CD4-positive, alpha-beta T cell treated with Interleukin-21 for 1 hour (primary cell): ENCODE data around the gene TMEM37.
"Not testable (repeated sequence)": the region's sequence is repeated elsewhere in the genome, so short reads cannot be mapped to it uniquely, and the experiment has no call there.

Experiments
- DNase-seq: peaks from one replicate; pipeline ENCODE4 v3.0.0-alpha.2; 2020

The TMEM37 gene, protein sequence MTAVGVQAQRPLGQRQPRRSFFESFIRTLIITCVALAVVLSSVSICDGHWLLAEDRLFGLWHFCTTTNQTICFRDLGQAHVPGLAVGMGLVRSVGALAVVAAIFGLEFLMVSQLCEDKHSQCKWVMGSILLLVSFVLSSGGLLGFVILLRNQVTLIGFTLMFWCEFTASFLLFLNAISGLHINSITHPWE

DNA sequence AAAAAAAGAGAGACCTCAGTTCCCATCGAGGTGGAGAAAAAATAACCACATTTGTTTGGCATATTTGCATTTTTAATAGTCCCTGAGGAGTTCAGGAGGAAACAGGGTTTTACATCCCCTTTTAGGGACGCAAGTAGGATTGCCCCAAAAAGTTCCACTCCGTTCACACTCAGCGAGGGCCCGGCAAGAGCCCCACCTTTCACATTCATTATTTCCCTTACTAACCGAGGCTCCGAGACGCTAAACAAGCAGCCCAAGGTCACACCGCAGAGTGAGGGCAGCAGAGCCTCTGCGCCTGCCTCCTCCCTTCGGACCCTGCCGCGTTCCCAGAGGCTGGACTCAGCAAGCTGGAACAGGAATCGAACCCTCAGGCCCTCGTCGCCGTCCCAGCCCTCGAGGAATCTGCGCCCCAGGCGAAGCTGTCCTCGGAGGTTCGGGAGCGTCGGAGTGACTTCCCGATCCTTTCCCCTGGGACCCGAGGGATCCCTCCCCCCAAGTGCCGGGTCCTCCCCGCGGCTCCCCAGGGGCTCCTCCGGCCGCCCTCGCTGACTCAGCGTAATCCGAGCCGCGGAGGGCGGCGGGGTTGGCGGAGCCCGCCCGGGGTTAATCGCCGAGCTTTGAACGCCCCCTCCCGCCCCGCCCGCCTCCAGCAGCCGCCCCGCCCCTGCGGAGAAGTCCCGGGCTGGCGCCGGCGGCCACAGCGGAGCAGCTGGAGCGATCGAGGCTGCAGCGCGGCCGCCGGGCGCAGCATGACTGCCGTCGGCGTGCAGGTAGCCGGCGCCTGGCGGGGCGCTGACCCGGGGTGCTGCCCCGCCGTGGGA is at the start of gene TMEM37:
Gene TMEM37 (plus strand): TSS at position 700 of the 821 bp plus-strand sequence. CDS start 50 bp downstream, at position 750.
- no peak for DNase-seq

DNA sequence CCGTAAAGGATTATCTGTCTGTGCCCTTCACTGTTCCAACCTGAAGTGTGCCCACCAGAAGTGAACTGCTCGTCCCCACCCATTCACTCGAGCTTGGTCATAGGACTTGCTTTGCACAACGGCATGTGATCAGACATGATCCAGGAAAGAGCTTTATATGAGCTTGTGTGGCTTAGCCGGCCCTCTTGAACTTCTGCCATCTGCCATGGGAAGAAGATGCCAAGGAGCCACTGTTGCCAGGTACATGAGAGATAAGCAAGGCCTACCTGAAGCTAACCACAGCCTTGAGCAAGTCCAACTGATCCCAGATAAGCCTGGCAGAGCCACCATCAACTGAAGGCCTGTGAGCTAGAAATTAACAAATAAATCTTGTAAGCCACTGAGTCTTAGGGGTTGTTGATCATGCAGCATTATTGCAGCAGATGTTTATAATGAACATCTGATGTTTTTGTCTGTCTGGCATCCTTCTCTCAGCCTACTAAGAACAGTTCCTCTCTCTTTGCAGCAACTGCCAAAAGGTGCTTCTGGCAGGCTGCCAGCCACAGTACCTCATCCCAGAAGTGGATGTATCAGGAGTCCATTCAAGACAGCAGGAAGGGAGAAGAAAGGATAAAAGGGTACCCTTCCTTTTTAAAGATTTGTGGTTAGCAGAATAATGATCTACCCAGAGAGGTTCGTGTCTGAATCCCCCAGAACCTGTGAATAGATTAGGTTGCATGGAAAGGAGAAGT is 48.1 kb upstream of the TMEM37 start:
- no peak for DNase-seq

DNA sequence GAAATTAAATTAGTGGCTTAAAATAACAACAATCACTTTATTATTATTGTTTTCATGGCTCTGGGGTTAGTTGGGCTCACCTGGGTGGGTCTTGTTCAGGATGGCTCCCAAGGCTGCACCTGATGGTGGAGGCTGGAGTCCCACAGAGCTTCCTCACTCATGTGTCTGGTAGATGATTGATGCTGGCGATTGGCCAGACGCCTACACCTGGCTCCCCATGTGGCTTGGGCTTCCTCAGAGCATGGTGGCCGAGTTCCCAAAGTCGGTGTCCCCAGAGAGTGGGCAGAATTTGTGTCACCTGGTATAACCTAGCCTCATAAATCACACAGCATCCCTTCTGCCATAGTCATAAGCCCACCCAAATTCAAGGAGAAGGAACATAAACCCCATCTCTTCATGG is 46.7 kb upstream of the TMEM37 start:
- DNase-seq: no peak

DNA sequence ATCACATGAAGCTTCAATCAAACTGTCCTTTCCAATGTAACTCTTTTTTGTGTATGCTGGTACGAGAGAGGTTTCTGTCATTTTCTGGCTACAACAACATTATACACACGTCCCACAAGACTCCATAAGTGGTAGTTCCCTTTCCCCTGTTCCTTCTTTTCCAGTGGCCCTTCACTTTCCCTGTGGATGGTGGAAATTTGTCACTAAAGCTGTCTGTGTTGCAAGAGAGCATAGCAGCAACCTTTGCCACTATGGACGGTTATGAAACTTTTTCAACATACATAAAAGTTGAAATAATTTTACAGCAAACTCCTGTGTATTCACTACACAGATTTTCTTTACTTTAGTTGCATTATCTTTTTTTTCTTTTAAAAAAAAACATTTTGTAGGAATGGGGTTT is 46.2 kb upstream of the TMEM37 start:
- DNase-seq: no peak

DNA sequence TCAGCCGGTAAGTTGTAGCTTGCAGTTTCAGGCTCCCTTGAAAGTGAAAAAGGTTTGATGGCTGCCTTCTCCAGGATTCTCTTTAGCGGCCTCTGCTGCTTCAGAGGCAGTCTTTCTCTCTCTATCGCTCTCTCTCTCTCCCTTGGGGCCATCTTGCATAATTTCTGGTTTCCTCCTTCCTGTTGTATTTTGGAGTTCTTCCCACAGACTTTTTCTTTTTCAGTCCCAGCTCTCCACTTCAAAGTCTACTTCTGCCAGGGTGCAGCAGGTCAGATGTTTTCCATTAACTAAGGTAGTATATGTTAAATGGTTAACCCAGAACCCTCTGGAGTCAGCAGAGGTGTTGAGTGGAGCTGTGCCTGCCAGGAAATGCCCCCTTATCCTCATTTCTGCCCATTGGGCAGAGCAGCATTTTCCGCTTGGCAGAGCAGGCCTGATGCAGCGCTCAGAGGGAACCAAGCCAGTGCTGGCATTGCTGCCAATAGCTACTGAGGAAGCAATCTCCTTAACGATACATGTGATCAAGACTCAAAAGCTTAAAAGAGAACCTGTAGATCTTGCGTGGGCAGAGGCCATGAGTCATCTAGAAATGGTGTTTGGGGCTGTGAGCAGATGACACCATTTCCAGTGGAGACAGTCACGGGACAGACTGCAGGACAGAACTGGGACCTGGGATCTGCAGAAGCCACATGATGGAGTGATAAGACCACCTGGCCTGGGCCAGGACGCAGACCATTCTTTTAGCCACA is 44.1 kb upstream of the TMEM37 start:
- no peak for DNase-seq

DNA sequence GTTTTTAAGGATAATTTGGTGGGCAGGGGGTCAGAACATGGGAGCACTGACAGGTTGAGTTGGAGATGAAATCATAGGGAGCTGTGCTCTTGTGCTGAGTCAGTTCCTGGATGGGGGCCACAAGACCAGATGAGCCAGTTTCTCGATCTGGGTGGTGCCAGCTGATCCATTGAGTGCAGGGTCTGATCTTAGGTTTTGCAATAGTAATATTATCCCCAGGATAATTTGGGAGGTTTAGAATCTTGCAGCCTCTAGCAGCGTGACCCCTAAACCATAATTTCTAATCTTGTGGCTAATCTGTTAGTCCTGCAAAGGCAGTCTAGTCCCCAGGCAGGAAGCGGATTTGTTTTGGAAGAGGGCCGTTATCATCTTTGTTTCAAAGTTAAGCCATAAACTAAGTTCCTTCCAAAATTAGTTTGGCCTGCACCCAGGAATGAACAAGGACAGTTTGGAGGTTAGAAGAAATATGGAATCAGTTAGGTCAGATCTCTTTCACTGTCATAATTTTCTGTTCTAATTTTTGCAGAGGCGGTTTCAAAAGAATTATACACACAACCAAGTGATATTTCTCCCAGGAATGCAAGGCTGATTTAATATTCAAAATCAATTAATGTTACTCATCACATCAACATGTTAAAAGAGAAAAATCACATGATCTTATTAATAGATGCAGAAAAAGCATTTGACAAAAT is 41.9 kb upstream of the TMEM37 start:
- DNase-seq: no peak

DNA sequence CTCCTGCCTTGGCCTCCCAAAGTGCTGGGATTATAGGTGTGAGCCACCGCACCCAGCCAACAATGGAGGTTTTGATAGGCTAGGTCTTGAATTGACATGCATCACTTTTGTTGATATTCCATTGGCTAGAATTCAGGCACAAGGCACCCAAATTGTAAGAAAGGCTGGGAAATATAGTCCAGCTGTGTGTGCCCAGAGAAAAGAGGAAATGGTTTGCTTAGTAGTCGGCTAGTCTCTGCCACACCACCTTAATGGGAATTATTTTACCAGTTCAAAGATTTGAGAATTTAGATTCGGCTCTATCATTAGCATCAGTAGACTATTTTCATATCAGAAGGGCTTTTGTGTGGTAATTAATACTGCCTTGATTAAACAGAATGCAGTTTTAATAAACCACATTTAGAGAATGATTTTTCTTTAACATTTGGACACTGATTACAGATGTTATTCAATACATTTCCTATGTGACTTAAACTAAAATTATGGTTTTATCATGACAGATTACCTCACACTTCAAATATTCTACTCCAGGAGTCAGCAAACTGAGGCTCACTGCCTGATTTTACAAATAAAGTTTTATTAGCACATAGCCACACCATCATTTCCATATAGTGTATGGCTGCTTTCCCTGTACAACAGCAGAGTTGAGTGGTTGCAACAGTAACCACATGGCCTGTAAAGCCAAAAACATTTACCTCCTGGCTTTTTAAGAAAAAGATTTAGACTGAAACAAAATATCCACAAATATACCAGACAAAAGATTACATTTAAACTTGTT is 37.5 kb upstream of the TMEM37 start:
- no peak for DNase-seq

DNA sequence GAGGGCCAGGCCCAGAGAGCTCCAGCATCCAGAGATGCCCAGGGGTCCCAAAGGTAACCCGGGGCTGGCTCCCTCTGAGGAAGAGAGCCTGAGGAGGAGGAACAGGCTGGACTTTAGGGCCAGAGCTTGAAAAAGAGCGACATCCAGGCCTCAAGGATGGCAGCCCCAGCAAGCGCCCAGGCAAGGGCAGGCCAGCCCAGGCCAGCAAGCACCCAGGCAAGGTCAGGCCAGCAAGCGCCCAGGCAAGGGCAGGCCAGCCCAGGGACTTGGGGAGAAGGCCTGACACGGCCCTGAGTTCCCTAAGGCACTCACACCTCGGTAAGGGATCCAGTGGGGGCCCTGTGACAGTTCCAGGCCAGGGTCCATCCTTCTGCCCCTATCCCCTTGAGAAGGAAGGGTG is 34.5 kb upstream of the TMEM37 start:
- no peak for DNase-seq

DNA sequence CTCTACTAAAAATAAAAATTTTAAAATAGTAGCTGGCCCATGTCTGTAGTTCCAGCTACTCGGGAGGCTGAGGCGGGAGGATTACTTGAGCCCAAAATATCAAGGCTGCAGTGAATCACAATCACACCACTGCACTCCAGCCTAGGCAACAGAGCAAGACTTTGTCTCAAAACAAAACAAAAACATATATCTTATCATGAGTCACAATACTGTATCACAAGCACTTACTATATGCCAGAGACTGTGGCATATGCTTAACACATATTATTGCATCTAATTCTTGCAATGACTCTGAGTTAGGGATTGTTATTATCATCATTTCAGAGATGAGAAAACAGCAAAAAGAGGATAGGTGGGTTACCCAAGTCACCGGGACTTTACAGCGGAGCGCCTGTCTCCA is 29.5 kb upstream of the TMEM37 start:
- no peak for DNase-seq

DNA sequence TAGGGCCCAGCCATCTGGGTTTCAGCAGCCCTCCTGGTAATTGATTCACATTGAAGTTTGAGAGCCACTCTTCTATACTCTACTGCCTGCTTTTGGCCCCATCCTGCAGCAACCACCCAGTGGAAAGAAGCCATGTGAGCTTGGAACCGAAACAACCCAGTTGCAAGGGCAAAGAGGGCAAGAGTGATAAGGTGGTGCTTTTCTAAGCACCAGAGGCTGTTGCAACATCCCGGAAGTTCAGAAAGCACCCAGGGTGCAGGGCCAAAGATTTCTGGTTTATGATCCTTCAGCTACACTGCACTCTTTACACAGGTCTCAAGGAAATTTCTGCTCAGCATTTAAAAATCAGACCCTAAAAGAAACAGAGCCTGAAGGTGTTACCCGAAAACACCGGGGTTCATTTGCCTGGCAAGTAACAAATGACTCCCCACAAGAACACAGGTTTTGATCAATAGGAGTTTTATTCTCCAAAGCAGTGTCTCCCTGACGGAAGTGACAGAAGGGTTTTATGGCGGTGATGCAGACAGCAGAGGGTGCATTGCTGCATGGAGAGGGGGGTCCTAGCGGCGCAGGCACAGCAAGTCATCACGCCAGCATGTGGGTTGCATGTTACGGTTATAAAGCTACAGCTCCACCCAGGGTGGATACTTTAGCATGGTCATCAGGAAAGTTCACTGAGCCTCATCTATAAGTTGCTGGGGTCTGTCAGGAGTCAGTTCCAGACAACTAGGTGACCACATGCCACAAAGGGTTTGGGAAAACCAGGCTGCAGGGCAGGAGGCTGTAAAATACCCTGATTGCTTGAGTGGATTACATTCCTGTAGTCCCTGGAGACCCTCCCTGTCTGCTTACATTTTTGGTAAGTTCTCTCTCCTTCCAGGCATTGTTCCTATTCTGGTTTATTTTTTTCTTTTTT is 28.8 kb upstream of the TMEM37 start:
- no peak for DNase-seq

DNA sequence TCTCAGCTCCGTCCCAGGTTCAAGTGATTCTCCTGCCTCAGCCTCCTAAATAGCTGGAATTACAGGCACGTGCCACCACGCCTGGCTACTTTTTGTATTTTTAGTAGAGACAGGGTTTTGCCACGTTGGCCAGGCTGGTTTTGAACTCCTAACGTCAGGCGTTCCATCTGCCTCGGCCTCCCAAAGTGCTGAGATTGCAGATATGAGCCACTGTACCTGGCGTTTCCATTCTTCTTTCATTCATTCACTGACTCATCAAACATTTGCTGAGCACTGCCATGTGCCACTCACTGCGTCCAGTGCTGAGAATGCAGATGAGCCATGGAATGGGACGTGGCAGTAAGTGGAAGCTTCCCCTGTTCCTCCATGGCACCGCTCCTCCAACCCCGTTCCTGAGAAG is 28.0 kb upstream of the TMEM37 start:
- DNase-seq: not testable (repeated sequence)

DNA sequence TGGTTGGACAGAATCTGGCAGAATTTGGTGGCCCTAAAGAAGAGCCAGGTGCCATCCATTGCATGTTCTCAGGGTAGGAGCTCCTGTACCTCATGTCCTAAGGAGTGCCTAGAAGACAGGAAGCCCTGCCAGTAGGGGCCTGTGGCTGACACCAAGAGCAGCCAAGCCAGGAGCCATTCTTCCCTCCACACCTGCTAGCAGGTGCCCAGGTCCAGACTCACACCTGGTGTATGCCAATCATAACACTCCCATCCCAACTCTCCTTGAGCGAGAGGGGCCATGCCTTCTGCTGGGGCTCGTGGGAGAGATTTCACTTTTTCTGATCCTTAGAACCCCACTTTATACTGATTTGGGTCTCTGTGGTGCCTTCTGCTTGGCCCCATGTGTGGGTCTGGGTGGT is 26.5 kb upstream of the TMEM37 start:
- no peak for DNase-seq

DNA sequence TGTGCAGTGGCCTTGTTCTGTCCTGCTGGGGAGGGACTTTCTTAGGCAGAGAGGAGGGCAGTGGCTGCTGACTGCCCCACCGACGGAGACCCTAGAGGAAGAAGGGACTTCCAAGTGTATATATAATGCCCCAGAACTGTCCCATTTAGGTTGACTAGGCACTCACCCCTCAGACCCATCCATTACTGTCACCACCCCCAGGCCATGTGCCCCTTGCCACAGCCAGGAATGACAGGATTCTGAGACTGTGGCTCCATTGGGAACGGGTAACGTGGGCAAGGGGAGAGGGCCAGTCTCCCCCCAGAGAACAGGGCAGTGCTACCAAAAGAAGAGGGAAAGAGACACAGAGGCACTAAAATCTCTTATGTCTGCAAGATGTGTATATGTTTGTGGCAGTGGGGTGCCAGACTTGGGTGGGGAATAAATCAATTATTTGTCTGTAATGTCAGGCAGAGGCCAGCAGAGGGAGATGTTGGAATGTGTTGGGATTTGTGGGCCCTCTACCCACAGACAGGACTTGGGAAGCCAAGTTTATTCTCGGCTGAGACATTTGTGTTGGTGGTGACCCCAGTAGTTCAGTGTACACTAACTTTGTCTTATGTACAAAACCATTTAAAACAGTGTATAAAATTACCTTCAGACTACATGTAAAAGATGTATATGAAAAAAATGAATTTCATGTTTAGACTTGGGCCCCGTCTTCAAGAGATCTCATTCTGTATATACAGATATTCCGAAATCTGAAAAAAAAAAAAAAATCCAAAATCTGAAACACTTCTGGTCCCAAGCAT is 24.0 kb upstream of the TMEM37 start:
- peak; percentile 29 for DNase-seq

DNA sequence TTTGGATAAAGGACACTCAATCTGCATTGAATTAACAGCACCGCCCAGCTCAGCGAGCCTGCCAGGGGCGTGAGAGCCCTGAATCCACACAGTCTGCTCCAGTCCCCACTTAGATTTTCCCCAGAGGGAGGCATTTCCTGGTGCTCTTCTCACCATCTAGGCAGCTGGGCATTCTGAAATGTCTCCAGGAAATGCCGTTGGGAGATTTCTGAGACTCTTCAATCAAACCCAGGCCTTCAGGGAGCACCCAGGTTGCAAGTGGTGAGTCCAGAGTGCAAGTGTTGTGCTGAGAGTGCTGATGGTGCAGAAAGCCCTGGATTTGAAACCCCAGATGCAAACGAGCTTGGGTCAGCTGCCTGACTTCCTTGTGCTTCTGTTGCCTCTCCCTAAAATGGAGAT is 23.4 kb upstream of the TMEM37 start:
- no peak for DNase-seq

DNA sequence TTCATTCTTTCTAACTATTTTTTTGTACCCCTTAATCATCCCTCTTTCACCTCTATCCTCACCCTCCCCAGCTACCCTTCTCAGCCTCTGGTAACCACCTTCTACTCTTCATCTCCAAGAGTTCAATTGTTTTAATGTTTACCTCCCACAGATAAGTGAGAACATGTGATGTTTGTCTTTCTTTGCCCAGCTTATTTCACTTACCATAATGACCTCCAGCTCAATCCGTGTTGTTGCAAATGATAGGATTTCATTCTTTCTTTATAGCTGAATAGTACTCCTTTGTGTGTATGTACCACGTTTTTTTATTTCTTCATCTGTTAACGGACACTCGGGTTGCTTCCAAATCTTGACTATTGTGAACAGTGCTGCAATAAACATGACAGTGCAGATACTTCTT is 22.1 kb upstream of the TMEM37 start:
- DNase-seq: no peak

DNA sequence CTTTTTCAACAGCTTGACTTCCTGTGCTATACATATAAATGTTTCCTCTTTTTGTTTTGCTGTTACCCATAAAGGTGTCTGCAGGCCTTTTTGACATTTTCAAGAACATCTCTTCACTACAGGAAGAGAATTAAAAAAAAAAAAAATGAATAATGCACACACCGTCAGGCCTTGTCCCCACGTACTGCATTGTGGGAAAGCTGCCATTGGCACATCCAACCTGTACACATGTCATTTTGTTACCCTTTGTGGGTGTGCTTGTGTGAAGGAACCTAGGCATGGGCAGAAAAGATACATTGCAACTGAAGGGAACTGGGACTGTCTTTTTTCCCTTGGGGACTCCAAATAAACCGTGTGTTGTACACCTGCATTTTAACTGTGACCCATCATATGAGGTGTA is 16.8 kb upstream of the TMEM37 start:
- no peak for DNase-seq

DNA sequence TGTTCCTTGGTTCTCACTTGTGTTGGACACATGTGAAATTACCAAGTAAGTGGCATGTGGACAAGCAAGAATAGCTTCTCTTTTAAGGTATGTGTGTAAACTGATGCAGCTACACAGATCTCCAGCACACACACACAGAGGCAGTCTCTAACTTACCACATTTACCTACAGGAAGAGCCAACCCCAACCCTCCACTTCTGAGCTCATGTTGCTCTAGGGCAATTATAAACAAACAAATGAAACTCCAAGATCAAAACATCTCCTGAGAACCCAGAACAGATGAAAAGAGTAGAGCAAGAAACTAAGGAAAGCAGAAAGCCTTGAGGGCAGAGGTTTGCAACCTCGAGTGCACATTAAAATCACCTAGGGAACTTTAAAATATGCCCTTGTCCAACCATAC is 16.0 kb upstream of the TMEM37 start:
- no peak for DNase-seq

DNA sequence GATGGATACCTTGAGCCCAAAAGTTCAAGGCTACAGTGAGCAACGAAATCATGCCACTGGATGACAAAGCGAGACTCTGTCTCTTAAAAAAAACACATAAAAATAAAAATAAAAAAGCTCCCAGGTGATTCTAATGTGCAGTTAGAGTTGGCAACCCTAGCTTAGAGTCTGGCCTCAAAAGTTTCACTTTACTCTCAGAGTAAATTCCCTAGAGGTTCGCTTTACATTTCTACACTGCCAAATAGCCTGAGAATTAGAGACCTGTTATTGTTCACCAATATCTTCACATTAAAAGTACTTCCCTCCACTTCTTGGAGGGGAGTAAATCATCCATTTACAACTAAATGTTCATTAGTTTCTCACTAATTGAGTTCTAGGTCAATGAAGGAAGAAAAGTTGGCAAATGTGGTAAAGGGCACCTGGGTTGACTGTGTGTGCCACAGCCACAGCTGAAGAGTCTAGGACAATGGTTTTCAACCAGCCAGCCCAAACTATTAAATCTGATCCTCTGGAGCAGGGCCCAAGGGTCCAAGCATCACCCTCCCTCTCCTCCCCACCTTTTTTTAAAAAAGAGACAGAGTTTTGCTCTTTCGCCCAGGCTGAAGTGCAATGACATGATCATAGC is 15.2 kb upstream of the TMEM37 start:
- DNase-seq: no peak

DNA sequence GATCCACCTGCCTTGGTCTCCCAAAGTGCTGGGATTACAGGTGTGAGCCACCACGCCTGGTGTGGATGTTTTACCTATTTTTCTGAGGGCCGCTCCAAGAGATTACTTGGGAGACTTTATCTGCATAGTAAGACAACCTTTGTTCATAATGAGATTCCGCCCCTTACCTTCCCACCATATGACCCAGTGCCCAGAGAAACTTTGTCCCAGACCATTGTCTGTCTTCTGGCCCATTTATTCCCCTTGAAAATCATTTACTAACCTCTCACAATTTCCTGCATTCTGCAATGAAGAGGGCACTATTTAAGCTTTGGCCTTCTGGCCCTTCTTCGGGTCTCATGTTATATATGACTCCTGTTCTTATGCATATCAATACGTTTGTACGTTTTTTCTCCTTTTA is 13.7 kb upstream of the TMEM37 start:
- no peak for DNase-seq
